GM23338 (cell line): Measurements from ENCODE around the gene GNB1L. TPM values are rescaled to one million over a fixed set of nuclear protein-coding genes. Genes with fewer than 3 reads are reported as not detected.
A peak's percentile ranks its signal among the peaks of the same experiment; 100 is the strongest.

Experiments
- ATAC-seq: fragments of 200-7000 bp; cut with Tn5 transposase; 3 replicates; pipeline ENCODE4 v1.9.1; 2020
- DNase-seq: peaks from one replicate; pipeline ENCODE4 v3.0.0-alpha.2; 2015; ENCODE audit warnings: low spot score
- H2AFZ ChIP-seq: fragments of 200-600 bp; sonication (generic); 2 replicates; pipeline ENCODE4 v1.8.0; 2016; ENCODE audit warnings: antibody characterized with exemption, mild to moderate bottlenecking, moderate library complexity
- H3F3A ChIP-seq: fragments of 200-600 bp; sonication (generic); replicated peaks from 2 replicates; pipeline ENCODE4 v1.8.0; 2017; ENCODE audit warnings: antibody characterized with exemption, mixed run types, low read depth
- H3K27ac ChIP-seq: fragments of 200-600 bp; sonication (generic); 2 replicates; pipeline ENCODE4 v1.6.1; 2016; ENCODE audit warnings: low read depth
- H3K27me3 ChIP-seq: fragments of 200-600 bp; sonication (generic); 2 replicates; pipeline ENCODE4 v1.8.0; 2016; ENCODE audit warnings: mild to moderate bottlenecking, mixed run types, moderate library complexity; ENCODE audit not compliant: insufficient read depth
- H3K36me3 ChIP-seq: fragments of 200-600 bp; sonication (generic); 2 replicates; pipeline ENCODE4 v1.8.0; 2016; ENCODE audit warnings: mild to moderate bottlenecking; ENCODE audit not compliant: insufficient read depth
- H3K4me1 ChIP-seq: fragments of 200-600 bp; sonication (generic); 2 replicates; pipeline ENCODE4 v1.8.0; 2016; ENCODE audit warnings: mild to moderate bottlenecking, moderate library complexity; ENCODE audit not compliant: insufficient read depth
- H3K4me2 ChIP-seq: fragments of 200-600 bp; sonication (generic); 2 replicates; pipeline ENCODE4 v1.7.1; 2017; ENCODE audit warnings: mixed run types
- H3K4me3 ChIP-seq: fragments of 200-600 bp; sonication (generic); 2 replicates; pipeline ENCODE4 v1.6.1; 2016; ENCODE audit warnings: mixed run types
- H3K79me2 ChIP-seq: fragments of 200-600 bp; sonication (generic); replicated peaks from 2 replicates; pipeline ENCODE4 v1.8.0; 2017; ENCODE audit warnings: mild to moderate bottlenecking; ENCODE audit not compliant: insufficient read depth
- H3K9me2 ChIP-seq: fragments of 200-600 bp; sonication (generic); 2 replicates; pipeline ENCODE4 v1.8.0; 2017; ENCODE audit not compliant: insufficient read depth
- H4K20me1 ChIP-seq: fragments of 200-600 bp; sonication (generic); replicated peaks from 2 replicates; pipeline ENCODE4 v1.8.0; 2017; ENCODE audit warnings: mild to moderate bottlenecking; ENCODE audit not compliant: insufficient read depth
- H3K27ac Mint-ChIP-seq: 2 replicates; pipeline ENCODE4 v1.8.0; 2020; ENCODE audit warnings: inconsistent platforms, mild to moderate bottlenecking, moderate library complexity, mixed read lengths
- H3K27me3 Mint-ChIP-seq: 3 replicates; pipeline ENCODE4 v1.8.0; 2022; ENCODE audit warnings: low read depth, mild to moderate bottlenecking, moderate library complexity, mixed read lengths, inconsistent platforms; ENCODE audit not compliant: insufficient read depth, poor library complexity
- H3K36me3 Mint-ChIP-seq: 3 replicates; pipeline ENCODE4 v1.8.0; 2021; ENCODE audit warnings: low read depth, mild to moderate bottlenecking, inconsistent platforms, moderate library complexity, mixed read lengths
- H3K4me1 Mint-ChIP-seq: 3 replicates; pipeline ENCODE4 v1.8.0; 2020; ENCODE audit warnings: mild to moderate bottlenecking, inconsistent platforms, mixed read lengths
- H3K4me3 Mint-ChIP-seq: 3 replicates; pipeline ENCODE4 v1.8.0; 2021; ENCODE audit warnings: moderate library complexity, mild to moderate bottlenecking, inconsistent platforms, mixed read lengths
- H3K9me3 Mint-ChIP-seq: 3 replicates; pipeline ENCODE4 v1.8.0; 2020; ENCODE audit warnings: moderate library complexity, mild to moderate bottlenecking, inconsistent platforms, mixed read lengths
- CREB1 ChIP-seq: fragments of 250-450 bp; sonication (Bioruptor Pico); IDR thresholded peaks from 2 replicates; pipeline ENCODE4 v1.5.0; 2020; ENCODE audit warnings: low read depth, mild to moderate bottlenecking, moderate library complexity
- EZH2 ChIP-seq: fragments of 200-600 bp; sonication (generic); IDR thresholded peaks from one replicate; pipeline ENCODE4 v1.8.0; 2017; ENCODE audit warnings: antibody characterized with exemption, mild to moderate bottlenecking, low read depth; ENCODE audit not compliant: unreplicated experiment
- EZH2phosphoT487 ChIP-seq: fragments of 200-600 bp; sonication (generic); IDR thresholded peaks from one replicate; pipeline ENCODE4 v1.8.1; 2018; ENCODE audit warnings: antibody characterized with exemption; ENCODE audit not compliant: unreplicated experiment
- JUNB ChIP-seq: IDR thresholded peaks from one replicate; pipeline ENCODE4 v1.6.1; 2016; ENCODE audit warnings: antibody characterized with exemption; ENCODE audit not compliant: unreplicated experiment
- NANOG ChIP-seq: IDR thresholded peaks from 2 replicates; pipeline ENCODE4 v1.6.1; 2016; ENCODE audit warnings: antibody characterized with exemption, borderline replicate concordance
- POLR2AphosphoS5 ChIP-seq: IDR thresholded peaks from 2 replicates; pipeline ENCODE4 v1.6.1; 2016; ENCODE audit warnings: antibody characterized with exemption, low read depth
- STAT1 ChIP-seq: IDR thresholded peaks from one replicate; pipeline ENCODE4 v1.6.1; 2016; ENCODE audit warnings: antibody characterized with exemption; ENCODE audit not compliant: unreplicated experiment
- ZNF114 ChIP-seq: fragments of 250-450 bp; sonication (Bioruptor Pico); IDR thresholded peaks from 2 replicates; pipeline ENCODE4 v1.5.0; 2020; ENCODE audit warnings: mild to moderate bottlenecking, moderate library complexity
- ZNF331 ChIP-seq: fragments of 250-450 bp; sonication (Bioruptor Pico); IDR thresholded peaks from 2 replicates; pipeline ENCODE4 v1.5.0; 2020; ENCODE audit warnings: low read depth, mild to moderate bottlenecking, moderate library complexity
- polyA plus RNA-seq: library from polyadenylated mRNA; unstranded; fragments of >200 nt; fragmentation: Nextera tagmentation; extraction: Ambion mirVana; gene quantifications from 2 replicates; pipeline ENCODE4 v1.2.1, GENCODE V29; 2016
- total RNA-seq: library from RNA; depleted of rRNA; stranded (reverse); fragments of >200 nt; shearing (Covaris generic); gene quantifications from 2 replicates; pipeline ENCODE4 v1.2.3, GENCODE V29; 2014
- TF ChIP-seq, protein P1 (sequence below): IDR thresholded peaks from one replicate; pipeline ENCODE4 v1.6.1; 2018; ENCODE audit warnings: antibody characterized with exemption; ENCODE audit not compliant: unreplicated experiment
- TF ChIP-seq, protein P2 (sequence below): IDR thresholded peaks from 2 replicates; pipeline ENCODE4 v1.6.1; 2016; ENCODE audit warnings: antibody characterized with exemption
- TF ChIP-seq, protein P3 (sequence below): fragments of 250-450 bp; sonication (Bioruptor Pico); IDR thresholded peaks from 2 replicates; pipeline ENCODE4 v1.5.0; 2020; ENCODE audit warnings: mild to moderate bottlenecking, moderate library complexity
- TF ChIP-seq, protein P4 (sequence below), 2 experiments: fragments of 200-600 bp in 1 of 2; sonication (generic) in 1 of 2; conservative IDR thresholded peaks; 2 replicates each; pipeline versions ENCODE4 v1.5.1 to v1.6.1; 2016 to 2017; ENCODE audit warnings: antibody characterized with exemption in 2 of 2, low read depth in 2 of 2, mild to moderate bottlenecking in 2 of 2, moderate library complexity in 1 of 2

GNB1L gene
- total and polyA plus RNA-seq, 2 experiments from 2014 or later: 15.2 to 27.8 TPM

DNA sequence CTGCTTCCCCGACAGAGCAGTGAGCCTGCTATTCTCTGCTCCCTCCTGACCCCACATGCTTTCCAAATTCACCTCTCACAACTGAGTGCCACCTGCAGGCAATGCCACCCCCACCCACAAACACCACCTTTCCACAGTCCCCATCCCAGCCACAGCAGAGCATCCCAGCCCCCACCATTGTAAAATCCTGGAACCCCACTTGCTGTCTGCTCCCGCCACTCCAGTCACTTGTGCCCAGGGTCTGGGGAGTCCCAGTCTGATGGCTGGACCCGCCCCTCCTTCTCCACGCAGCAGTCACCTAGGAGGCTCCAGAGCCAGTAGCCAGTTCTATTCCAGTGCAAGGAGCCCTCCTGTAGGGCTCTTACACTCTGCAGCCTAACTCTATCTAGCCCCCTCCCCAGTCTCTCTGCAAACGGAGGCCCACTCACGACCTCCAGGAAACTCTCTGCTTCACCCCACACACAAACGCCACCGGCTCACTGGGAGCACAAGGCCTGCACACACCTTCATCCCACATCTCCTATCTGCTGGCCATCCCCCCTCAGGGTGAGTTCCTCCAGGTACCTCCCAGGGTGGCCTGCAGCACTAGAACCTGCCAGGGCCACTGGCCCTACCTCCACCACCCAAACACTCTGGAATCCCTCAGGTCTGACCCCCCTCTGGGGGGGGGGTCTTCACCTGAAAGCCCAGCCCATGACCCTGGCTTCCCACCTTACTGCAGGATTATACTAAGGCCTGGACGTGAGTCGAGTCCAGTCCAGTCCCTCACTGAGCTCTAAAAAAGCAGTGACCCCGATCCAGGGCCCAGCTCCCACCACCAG lies 1.4 kb downstream of the GNB1L start:
- H3K9me2 ChIP-seq: no peaks in the 10 kb centered on the region
- H3K4me2 ChIP-seq: peak overlapping the region; percentile 98
- H3F3A ChIP-seq: 0 out of 2 replicates have a peak, but pooled peaks cover 4% of the 10 kb centered on the region
- no peaks in the 10 kb centered on the region; the same call in 1 of the 2 replicates for H3K36me3 ChIP-seq
- H3K4me3 ChIP-seq: peak overlapping the region; percentile 96
- DNase-seq (no peak), ATAC-seq (no peak)
- Mint-ChIP-seq H3K27ac (peak overlapping the region; percentile 68; the same call in 1 of the 2 replicates), H3K4me3 (peak overlapping the region; percentile 98), H3K36me3 (peaks cover 32% of the 10 kb centered on the region), H3K4me1 (peaks cover 38% of the 10 kb centered on the region), H3K27me3 (peaks cover 19% of the 10 kb centered on the region), H3K9me3 (no peaks in the 10 kb centered on the region)
- H3K4me1 ChIP-seq: peaks cover 19% of the 10 kb centered on the region; the same call in 1 of the 2 replicates
- TF ChIP-seq, protein P1, sequence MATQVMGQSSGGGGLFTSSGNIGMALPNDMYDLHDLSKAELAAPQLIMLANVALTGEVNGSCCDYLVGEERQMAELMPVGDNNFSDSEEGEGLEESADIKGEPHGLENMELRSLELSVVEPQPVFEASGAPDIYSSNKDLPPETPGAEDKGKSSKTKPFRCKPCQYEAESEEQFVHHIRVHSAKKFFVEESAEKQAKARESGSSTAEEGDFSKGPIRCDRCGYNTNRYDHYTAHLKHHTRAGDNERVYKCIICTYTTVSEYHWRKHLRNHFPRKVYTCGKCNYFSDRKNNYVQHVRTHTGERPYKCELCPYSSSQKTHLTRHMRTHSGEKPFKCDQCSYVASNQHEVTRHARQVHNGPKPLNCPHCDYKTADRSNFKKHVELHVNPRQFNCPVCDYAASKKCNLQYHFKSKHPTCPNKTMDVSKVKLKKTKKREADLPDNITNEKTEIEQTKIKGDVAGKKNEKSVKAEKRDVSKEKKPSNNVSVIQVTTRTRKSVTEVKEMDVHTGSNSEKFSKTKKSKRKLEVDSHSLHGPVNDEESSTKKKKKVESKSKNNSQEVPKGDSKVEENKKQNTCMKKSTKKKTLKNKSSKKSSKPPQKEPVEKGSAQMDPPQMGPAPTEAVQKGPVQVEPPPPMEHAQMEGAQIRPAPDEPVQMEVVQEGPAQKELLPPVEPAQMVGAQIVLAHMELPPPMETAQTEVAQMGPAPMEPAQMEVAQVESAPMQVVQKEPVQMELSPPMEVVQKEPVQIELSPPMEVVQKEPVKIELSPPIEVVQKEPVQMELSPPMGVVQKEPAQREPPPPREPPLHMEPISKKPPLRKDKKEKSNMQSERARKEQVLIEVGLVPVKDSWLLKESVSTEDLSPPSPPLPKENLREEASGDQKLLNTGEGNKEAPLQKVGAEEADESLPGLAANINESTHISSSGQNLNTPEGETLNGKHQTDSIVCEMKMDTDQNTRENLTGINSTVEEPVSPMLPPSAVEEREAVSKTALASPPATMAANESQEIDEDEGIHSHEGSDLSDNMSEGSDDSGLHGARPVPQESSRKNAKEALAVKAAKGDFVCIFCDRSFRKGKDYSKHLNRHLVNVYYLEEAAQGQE: no peak
- no peak for TF ChIP-seq ZNF114
- TF ChIP-seq, protein P2, sequence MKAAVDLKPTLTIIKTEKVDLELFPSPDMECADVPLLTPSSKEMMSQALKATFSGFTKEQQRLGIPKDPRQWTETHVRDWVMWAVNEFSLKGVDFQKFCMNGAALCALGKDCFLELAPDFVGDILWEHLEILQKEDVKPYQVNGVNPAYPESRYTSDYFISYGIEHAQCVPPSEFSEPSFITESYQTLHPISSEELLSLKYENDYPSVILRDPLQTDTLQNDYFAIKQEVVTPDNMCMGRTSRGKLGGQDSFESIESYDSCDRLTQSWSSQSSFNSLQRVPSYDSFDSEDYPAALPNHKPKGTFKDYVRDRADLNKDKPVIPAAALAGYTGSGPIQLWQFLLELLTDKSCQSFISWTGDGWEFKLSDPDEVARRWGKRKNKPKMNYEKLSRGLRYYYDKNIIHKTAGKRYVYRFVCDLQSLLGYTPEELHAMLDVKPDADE: no peak
- TF ChIP-seq EZH2phosphoT487: no peak
- no peak for TF ChIP-seq ZNF331 (CRISPR knock-in tag)
- TF ChIP-seq EZH2: no peak
- TF ChIP-seq STAT1: no peak
- no peak for TF ChIP-seq NANOG
- TF ChIP-seq, protein P3, sequence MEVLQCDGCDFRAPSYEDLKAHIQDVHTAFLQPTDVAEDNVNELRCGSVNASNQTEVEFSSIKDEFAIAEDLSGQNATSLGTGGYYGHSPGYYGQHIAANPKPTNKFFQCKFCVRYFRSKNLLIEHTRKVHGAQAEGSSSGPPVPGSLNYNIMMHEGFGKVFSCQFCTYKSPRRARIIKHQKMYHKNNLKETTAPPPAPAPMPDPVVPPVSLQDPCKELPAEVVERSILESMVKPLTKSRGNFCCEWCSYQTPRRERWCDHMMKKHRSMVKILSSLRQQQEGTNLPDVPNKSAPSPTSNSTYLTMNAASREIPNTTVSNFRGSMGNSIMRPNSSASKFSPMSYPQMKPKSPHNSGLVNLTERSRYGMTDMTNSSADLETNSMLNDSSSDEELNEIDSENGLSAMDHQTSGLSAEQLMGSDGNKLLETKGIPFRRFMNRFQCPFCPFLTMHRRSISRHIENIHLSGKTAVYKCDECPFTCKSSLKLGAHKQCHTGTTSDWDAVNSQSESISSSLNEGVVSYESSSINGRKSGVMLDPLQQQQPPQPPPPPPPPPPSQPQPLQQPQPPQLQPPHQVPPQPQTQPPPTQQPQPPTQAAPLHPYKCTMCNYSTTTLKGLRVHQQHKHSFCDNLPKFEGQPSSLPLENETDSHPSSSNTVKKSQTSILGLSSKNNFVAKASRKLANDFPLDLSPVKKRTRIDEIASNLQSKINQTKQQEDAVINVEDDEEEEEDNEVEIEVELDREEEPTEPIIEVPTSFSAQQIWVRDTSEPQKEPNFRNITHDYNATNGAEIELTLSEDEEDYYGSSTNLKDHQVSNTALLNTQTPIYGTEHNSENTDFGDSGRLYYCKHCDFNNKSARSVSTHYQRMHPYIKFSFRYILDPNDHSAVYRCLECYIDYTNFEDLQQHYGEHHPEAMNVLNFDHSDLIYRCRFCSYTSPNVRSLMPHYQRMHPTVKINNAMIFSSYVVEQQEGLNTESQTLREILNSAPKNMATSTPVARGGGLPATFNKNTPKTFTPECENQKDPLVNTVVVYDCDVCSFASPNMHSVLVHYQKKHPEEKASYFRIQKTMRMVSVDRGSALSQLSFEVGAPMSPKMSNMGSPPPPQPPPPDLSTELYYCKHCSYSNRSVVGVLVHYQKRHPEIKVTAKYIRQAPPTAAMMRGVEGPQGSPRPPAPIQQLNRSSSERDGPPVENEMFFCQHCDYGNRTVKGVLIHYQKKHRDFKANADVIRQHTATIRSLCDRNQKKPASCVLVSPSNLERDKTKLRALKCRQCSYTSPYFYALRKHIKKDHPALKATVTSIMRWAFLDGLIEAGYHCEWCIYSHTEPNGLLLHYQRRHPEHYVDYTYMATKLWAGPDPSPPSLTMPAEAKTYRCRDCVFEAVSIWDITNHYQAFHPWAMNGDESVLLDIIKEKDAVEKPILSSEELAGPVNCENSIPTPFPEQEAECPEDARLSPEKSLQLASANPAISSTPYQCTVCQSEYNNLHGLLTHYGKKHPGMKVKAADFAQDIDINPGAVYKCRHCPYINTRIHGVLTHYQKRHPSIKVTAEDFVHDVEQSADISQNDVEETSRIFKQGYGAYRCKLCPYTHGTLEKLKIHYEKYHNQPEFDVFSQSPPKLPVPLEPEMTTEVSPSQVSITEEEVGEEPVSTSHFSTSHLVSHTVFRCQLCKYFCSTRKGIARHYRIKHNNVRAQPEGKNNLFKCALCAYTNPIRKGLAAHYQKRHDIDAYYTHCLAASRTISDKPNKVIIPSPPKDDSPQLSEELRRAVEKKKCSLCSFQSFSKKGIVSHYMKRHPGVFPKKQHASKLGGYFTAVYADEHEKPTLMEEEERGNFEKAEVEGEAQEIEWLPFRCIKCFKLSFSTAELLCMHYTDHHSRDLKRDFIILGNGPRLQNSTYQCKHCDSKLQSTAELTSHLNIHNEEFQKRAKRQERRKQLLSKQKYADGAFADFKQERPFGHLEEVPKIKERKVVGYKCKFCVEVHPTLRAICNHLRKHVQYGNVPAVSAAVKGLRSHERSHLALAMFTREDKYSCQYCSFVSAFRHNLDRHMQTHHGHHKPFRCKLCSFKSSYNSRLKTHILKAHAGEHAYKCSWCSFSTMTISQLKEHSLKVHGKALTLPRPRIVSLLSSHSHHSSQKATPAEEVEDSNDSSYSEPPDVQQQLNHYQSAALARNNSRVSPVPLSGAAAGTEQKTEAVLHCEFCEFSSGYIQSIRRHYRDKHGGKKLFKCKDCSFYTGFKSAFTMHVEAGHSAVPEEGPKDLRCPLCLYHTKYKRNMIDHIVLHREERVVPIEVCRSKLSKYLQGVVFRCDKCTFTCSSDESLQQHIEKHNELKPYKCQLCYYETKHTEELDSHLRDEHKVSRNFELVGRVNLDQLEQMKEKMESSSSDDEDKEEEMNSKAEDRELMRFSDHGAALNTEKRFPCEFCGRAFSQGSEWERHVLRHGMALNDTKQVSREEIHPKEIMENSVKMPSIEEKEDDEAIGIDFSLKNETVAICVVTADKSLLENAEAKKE (CRISPR knock-in tag): no peak
- TF ChIP-seq, protein P4, sequence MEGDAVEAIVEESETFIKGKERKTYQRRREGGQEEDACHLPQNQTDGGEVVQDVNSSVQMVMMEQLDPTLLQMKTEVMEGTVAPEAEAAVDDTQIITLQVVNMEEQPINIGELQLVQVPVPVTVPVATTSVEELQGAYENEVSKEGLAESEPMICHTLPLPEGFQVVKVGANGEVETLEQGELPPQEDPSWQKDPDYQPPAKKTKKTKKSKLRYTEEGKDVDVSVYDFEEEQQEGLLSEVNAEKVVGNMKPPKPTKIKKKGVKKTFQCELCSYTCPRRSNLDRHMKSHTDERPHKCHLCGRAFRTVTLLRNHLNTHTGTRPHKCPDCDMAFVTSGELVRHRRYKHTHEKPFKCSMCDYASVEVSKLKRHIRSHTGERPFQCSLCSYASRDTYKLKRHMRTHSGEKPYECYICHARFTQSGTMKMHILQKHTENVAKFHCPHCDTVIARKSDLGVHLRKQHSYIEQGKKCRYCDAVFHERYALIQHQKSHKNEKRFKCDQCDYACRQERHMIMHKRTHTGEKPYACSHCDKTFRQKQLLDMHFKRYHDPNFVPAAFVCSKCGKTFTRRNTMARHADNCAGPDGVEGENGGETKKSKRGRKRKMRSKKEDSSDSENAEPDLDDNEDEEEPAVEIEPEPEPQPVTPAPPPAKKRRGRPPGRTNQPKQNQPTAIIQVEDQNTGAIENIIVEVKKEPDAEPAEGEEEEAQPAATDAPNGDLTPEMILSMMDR (conservative IDR thresholded peaks at IDR 0.05; ENCODE audit: low read depth in 2 of 2): no peak
- no peak for TF ChIP-seq JUNB
- TF ChIP-seq CREB1 (CRISPR knock-in tag): no peak
- TF ChIP-seq POLR2AphosphoS5: no peak
- no peaks in the 10 kb centered on the region for H3K27me3 ChIP-seq
- H4K20me1 ChIP-seq: peaks cover 4% of the 10 kb centered on the region; the same call in 1 of the 2 replicates
- H3K79me2 ChIP-seq: peaks cover 39% of the 10 kb centered on the region
- no peak overlapping the region for H2AFZ ChIP-seq
- H3K27ac ChIP-seq: no peak overlapping the region
